NCI-H2107 treated with DMSO at 0.1 percent for 48 hours (cell line): ENCODE data around the gene MORF4L1.
"Not testable (repeated sequence)": the region's sequence is repeated elsewhere in the genome, so short reads cannot be mapped to it uniquely, and the experiment has no call there.

ENCODE experiments used
- DNase-seq: peaks from one replicate; lab custom pipeline; 2025; ENCODE audit not compliant: unreplicated experiment; lab: John Stamatoyannopoulos, UW

Gene MORF4L1

DNA sequence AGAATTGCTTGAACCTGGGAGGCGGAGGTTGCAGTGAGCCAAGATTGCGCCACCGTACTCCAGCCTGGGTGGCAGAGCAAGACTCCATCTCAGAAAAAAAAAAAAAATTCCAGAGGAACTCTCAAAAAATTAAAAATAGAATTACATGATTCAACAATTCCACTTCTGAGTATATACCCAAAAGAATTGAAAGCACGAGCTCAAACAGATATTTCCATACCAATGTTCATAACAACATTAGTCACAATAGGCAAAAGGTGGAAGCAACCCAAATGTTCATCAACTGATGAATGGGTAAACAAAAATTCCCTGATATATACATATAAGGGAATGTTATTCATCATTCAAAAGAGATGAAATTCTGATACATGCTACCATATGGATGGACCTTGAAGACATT lies 16.9 kb upstream of the MORF4L1 start:
- DNase-seq, result no peak

DNA sequence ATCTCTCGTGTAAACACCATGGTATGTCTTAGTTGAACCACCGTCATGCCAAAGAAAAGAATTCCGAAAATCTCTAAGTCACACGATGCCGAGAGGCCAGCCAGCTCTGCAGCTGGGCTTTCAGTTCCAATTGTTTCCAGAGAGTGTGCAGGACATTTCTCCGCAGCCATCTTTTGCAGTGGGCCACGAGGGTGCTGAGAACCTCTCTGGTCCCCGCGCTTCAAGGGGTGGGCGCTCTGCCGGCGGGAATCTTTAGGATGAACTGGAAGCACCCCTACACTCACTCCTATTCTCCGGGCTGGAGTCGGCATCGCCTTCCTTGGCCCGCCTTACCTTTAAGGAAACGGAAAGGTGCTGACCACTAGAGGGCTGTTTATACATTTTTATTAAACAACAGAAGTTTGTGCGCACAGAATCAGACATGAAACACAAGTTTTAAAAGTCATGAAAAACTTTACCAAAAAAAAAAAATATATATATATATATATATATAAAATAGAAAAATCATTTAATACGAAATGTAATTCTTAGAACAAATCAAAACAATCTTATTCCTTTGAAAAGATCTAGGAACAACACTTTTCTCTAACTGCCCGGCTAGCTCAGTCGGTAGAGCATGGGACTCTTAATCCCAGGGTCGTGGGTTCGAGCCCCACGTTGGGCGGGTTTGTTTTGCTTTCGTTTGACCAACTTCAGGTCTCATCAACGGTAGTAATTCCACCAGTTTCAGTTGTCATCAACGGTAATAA lies 12.5 kb upstream of the MORF4L1 start:
- DNase-seq, result no peak

DNA sequence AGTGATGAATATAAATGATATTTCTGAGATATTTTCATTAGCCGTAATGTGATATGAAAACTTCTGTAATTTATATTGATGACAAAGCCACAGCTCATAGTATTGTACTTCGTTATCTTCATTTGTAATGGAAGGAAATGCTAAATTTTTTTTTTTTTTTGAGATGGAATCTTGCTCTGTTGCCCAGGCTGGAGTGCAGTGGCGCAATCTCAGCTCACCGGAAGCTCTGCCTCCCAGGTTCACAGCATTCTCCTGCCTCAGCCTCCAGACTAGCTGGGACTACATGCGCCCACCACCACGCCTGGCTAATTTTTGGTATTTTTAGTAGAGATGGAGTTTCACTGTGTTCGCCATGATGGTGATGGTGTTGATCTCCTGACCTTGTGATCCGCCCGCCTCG lies 7.1 kb upstream of the MORF4L1 start:
- DNase-seq, result not testable (repeated sequence)

DNA sequence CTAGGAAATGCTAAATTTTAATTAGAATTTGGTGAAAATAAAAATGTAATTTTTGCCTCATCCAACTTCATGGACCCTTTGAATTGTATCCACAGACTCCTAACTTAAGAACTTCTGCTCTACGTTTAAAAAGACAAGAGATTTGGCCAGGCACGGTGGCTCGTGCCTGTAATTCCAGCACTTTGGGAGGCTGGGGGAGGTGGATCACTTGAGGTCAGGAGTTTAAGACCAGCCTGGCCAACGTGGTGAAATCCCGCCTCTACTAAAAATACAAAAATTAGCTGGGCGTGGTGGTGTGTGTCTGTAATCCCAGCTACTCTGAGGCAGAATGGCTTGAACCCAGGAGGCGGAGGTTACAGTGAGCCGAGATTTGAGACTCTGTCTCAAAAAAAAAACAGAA lies 6.7 kb upstream of the MORF4L1 start:
- not testable (repeated sequence) for DNase-seq

DNA sequence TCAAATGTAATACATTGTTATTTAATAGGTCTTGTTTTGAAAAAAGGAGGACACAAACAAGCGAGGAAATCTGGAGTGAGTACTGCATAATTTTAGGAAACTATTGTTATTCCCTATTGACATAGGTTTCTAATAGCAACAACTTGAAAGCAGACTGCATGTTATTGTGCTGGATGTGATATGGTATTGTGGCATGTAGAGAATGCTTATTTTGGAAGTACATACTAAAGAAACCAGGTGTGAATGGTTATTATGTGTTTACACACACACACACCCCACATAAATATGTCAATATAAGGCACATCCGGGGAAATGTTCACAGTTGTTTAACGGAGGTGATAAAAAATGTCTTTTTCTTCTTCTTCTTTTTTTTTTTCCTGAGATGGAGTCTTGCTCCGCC lies 5.9 kb upstream of the MORF4L1 start:
- DNase-seq, result no peak

DNA sequence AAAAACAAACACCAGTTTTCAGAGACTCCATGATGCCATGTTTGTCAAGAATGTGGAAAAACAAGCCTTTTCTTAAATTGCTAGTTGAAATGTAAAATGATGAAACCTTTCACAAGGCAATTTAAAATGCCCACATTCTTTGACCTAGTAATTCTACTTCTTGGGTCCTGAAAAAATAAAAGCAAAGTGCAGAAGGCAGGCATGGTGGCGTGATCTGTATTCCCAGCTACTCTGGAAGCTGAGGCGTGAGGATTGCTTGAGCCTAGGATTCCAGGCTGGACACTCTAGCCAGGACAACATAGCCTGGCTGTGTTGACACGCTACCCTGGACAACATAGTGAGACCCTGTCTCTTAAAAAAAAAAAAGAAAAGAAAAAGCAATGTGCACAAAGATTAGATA lies 4.3 kb upstream of the MORF4L1 start:
- no peak for DNase-seq

DNA sequence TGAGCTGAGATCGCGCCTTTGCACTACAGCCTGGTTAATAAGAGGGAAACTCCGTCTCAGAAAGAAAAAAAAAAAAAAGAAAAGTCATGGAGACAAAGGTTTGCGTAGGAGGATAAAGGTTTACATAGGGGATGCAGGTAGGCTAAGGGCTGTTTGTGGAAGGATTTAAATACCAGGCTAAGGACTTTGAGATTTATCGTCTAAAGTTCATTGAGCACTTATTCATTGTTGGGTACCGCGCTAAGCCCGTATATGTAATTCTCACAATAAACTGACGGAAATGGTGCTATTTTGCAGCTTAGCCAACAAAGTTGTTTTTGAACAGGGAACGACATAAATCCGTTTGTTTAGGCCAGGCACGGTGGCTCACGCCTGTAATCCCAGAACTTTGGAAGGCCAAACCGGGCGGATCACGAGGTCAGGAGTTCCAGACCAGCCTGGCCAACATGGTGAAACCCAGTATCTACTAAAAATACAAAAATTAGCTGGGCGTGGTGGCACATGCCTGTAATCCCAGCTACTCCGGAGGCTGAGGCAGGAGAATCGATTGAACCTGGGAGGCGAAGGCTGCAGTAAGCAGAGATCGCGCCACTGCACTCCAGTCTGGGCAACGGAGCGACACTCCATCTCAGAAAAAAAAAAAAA lies 1.1 kb upstream of the MORF4L1 start:
- DNase-seq, result not testable (repeated sequence)

DNA sequence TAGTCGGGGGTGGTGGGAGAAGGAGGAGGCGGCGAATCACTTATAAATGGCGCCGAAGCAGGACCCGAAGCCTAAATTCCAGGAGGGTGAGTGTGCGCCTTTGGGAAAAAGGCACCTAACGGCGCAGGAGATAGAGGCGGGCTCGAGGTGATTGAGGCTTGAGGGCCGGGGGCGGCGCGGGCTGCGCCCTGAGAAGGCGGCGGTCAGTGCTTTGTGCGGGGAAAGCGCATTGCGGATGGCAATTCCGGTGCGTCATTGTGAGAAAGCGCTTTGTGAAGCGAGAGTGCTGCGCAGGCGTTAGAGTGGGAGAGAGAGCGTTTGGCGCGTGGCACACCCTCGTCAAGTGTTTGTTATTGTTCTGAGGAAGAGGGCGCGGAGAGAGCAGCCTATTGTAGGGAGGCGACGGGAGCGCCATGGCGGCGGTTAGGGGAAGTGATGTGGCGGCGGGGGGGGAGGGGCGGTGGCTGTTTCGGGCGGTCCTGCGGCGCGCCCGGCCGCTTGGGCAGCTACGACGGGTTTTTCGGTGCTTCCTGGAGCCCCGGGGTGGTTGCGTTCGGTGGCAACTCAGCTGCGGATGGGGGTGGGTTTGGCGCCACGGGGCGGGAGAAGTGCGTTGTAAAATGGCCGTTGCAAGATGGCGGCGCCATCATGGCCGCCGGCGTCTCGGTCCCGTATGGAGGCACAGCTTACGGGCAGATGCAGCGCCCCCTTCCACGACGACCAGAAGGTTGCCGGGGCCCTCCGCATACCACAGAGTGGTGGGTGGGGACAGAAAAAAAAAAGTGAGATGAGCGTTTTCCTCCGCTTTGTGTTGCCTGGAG lies 492 bp downstream of the MORF4L1 start:
- peak; percentile 33 for DNase-seq

DNA sequence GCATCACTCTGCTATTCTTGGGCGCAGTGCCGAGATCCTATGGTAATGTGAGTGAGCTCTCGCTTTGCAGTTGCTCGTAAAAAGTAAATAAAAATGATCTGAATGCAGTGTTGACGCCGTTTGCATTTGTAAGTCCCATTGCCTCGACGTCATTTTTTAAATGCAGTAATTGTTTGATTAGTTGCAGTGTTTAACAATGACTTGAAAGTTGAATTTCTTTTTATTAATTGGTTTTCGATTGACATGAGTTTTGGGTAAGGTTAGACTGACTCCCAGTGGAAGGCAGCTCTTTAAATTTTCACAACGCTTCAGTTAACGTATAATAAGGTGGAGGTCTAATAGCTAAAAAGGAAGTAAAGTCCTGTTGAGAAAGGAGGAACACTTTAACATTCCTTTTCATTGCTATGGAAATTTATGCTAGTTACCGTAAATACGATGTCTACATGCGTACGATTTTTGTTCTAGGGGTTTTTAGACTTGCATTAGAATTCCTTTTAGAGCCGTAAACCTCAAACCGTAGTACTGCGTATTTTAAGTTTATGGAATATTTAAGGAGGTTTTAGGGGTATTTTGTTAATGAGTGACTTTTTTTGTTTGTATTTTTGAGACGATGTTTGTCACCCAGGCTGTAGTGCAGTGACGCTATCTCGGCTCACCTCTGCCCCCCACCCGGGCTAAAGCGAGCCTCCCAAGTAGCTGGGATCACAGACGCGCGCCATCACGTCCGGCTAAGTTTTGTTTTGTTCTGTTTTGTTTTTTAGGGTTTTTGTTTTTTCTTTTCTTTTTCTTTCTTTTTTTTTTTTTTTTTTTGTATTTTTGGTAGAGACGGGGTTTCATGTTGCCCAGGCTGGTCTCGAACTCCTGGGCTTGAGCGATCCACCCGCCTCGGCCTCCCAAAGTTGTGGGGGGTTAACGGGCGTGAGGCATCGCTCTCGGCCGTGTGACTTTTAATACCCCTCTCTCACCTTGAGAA lies 1.4 kb downstream of the MORF4L1 start:
- no peak for DNase-seq

DNA sequence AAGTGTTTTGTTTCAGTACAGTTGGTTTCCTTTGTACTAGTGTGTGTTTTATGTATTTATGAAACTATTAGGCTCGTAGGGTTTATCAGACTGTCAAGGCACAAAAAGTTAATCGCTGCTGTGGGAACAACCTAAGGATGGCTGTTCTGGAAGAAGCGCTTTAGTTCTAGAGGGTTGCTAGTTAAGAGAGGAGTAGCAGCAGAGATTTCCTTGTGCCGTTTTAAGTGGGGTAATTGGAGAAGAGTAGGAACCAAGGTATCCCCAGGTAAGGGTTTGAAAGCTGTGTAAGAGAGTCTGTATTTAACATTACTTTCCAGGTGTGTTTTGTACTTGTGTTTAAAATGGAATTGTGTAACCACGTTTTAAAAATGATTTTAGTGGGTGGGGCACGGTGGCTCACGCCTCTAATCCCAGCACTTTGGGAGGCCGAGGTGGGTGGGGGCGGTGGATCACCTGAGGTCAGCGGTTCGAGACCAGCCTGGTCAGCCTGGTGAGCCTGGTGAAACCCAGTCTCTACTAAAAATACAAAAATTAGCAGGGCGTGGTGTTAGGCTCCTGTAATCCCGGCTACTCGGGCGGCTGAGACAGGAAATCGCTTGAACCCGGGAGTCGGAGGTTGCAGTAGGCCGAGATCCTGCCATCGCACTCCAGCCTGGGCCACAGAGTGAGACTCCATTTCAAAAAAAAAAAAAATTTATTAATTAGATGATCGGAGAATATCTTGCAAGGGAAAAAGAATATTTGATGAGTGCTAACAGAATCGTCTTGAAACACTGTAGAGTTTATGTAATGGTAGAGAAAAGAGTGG lies 2.6 kb downstream of the MORF4L1 start:
- peak; percentile 12 for DNase-seq

DNA sequence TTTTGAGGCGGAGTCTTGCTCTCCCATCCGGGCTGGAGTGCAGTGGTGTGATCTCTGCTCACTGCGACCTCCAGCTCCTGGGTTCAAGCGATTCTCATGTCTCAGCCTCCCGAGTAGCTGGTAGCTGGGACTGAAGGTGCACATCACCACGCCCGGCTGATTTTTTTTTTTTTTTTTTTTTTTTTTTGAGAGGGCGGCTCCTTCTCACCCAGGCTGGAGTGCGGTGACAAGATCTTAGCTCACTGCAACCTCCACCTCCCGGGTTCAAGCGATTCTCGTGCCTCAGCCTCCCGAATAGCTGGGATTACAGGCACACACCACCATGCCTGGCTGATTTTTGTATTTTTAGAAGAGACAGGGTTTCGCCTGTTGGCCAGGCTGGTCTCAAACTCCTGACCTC lies 4.3 kb downstream of the MORF4L1 start:
- not testable (repeated sequence) for DNase-seq

DNA sequence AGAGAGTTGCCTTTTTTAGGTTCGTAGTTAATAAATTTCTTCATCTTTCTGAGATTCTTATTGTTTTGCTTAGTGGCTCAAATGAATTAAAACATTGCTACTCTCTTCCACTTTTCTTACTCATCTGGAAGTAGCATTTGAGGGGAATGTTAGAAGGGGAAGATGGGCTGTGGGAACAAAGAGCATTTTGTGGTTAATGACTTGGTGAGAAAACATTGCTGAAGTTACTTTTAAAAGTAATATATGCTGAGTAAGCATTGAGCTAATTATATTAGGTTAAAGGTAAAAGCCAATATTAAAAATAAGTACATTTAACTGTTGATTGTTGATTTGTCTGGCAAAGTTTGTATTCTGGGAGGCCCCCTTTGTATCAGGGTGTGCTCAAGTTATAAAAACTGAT lies 5.7 kb downstream of the MORF4L1 start:
- no peak for DNase-seq

DNA sequence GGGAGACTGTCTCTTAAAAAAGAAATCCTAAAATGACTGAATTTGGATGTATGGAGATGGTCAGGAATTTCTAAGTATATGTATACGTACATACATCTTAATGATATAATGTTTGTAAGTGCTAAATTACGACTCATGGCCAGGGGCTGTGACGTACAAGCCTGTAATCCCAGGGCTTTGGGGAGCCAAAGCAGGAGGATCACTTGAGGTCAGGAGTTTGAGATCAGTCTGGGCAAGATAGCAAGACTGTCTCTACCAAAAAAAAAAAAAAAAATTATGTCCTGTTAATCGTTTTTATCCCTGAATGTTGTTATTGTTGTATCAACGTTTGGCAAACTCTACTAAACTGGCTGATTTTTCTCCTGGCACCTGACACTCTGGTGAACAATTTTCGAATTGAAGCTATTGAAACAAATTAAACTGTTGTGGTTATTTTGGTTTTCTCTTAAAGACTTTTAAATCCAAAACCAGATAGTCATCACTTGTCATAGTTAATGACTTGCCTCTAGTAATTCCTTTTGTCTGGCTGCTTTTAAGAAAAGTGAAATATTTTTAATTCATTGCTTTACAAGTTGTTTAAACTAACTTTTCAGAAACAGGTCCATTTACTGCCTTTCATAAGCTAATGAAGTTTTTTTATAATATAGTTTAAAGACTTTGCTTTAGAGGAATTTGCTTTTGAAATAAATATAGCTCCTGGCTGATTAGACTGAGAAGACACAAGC lies 7.0 kb downstream of the MORF4L1 start:
- DNase-seq, result no peak

DNA sequence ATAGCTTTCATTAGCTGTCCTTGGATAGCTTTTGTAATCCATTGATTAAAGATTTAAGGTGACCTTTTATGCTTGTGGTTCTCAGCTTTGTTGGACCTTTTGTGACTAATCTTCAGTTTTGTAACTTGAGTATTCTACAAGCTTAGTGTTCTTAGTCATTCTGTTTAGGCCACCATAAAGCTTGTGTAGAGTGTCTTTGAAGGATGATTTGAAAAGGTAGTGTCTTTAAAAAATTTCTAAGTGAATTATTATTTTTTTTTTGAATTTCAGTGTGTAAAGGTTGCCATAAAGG lies 7.5 kb downstream of the MORF4L1 start:
- DNase-seq, result no peak

DNA sequence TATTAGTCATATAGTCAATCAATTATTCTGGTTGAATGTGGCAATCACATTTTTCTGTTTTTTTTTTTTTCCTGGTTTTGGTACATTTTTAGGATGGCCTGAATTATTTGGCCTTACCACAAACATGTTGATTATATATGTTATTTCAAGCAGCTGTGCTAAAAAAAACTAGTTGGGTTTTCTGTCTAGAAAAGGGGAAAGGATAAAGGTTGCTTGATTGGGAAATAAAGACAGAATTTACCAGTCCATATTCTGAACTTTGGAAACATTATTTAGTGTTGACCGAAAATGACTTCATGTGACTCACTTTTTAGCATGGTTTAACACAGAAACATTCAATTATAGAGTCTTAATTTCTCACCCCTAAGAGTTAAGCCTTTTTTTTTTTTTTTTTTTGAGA lies 8.1 kb downstream of the MORF4L1 start:
- no peak for DNase-seq

DNA sequence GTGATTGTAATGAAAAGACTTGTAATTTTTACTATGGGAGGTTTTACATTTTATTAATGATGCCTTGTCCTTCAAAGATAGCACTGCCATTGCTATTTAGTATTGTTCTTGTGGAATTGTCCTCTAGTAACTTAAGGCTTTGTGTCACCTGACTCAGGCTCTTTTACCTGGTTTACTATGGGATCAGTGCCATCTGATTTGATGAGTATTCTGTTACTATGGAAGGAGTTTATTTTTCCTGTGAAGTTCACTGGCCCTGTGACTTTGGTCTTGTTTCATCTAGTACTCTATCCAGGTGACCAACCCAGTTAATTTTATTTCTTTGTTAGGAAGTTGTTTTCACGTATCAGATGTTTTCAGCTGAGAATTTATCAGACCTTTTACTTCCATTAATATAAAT lies 9.0 kb downstream of the MORF4L1 start:
- DNase-seq, result no peak

DNA sequence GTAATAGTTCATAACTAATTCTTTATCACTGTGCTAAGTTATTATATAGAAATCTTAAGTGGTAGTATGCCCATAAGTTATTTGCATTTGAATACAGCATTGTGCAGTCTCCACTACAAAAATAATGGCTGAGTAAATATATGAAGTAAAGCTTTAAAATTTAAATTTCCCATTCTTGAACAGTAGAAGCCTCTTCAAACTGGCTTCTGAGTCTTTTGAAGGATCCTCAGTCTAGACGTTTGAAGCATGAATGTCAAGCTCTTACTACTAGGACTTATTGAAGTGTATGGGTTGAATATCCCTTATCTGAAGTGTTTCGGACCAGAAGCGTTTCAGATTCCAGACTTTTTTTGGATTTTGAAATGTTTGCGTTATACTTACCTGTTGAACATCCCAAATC lies 16.3 kb downstream of the MORF4L1 start:
- no peak for DNase-seq

DNA sequence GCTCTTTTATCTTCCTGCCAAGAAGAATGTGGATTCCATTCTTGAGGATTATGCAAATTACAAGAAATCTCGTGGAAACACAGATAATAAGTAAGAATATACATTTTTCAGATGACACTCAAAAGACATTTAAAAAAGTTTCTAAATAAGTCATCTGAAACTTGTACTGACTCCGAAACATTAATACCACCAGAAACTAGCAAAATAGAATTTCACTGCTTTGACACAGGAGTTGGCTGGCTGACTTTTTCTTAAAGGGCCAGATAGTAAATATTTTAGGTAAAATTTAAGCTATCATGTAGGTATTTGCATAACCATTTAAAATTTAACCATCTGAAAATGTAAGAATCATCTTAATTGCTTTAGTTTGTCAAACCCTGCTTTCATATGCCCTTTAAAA lies 20.8 kb downstream of the MORF4L1 start:
- no peak for DNase-seq

DNA sequence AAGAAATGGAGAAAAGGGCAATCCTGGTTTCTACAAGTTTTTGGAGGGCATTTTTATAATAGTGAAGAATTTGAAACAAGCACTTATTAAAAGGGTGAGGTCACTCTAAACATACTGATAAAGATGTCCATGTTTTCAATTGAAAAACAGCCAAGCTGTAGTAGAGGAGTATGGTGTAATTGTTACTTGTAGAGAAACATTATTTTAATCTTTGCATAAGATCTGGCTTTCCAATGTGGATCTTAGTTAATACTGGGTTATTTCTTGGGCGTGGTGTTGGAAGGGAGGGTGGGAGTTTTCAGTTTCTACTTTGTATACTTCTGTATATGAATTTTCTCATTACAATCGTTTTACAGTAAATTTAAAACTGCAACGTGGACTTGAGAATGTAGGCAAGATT lies 22.8 kb downstream of the MORF4L1 start:
- DNase-seq, result no peak

DNA sequence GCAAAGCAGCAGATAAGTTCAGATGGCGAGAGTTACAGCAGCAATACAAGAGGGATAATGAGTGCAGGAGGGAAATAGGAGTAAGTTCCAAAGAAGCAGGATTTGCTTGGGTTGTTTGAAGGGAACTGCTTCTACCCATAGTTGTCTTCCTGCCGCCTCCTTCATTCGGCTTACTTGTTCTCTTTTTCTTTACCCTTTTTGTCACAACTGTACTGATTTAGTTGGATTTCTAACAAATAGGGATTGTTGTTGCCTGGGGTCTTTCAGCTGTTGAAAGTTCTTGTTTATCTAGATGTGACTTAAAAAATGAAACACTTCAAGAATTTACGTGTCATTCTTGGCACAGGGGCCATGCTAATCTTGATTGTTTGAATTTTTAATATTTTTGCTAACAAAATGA lies 25.9 kb downstream of the MORF4L1 start:
- DNase-seq, result no peak
